ENCODE results near the gene BID.

Gene BID

DNA sequence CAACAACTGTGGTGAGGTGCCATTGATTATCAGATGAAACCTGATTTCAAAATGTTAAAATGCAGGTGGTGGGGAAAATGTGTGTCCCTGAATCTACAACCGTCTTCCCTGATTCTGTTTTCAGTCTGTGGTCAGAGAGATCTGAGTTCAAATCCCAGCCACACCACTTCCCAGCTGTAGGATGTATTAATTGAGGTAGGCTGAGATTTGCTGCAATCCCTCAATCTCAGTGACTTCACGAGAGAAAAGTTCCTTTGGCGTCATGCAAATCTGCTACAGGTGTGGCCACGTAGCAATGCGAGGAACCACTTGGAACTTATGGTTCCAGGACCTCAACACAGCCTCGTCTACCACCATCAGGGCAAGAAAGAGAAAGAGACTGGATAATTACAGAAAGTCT, 79.5 kb downstream of the BID start:
- Histone ChIP-seq H3K9ac (ENCODE audit: low read length) (no peak overlapping the region), H3K27ac (ENCODE audit: low read depth, low read length) (no peak overlapping the region), H3K36me3 (ENCODE audit: control insufficient read depth, insufficient read depth, low read length) (peaks cover 11% of the 10 kb centered on the region), H3K4me1 (ENCODE audit: control insufficient read depth, insufficient read depth, low read length) (peaks cover 2% of the 10 kb centered on the region; the same call in 1 of the 2 replicates), H3K27me3 (ENCODE audit: control insufficient read depth, insufficient read depth, low read length) (no peaks in the 10 kb centered on the region), H3K9me3 (ENCODE audit: control insufficient read depth, insufficient read depth, low read depth, low read length) (no peaks in the 10 kb centered on the region), H3K4me3 (ENCODE audit: low read depth, low read length) (no peak overlapping the region)

DNA sequence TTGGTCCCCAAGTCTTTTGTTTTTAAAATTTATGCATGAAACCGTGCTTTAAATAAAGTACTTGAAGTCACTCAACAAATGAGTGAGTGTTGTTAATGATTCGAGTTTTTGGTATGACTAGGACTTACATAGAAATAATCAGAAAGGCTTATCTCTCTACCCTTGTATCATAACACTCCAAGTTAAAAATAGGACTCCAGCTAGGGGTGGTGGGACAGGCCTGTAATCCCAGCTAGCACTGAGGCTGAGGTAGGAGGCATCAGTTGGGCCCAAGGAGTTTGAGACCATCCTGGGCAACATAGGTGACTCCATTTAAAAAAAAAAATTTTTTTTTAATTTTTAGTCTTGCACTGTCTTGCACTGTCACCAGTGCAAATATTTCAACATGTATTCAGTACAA, 80.1 kb downstream of the BID start:
- H3K4me1 ChIP-seq (ENCODE audit: control insufficient read depth, insufficient read depth, low read length) = no peaks in the 10 kb centered on the region
- no peak overlapping the region for H3K4me3 ChIP-seq (ENCODE audit: low read depth, low read length)
- no peaks in the 10 kb centered on the region for H3K27me3 ChIP-seq (ENCODE audit: control insufficient read depth, insufficient read depth, low read length)
- H3K9me3 ChIP-seq (ENCODE audit: control insufficient read depth, insufficient read depth, low read depth, low read length) = no peaks in the 10 kb centered on the region
- H3K9ac ChIP-seq (ENCODE audit: low read length) = no peak overlapping the region
- H3K36me3 ChIP-seq (ENCODE audit: control insufficient read depth, insufficient read depth, low read length) = peaks cover 12% of the 10 kb centered on the region
- H3K27ac ChIP-seq (ENCODE audit: low read depth, low read length) = no peak overlapping the region

DNA sequence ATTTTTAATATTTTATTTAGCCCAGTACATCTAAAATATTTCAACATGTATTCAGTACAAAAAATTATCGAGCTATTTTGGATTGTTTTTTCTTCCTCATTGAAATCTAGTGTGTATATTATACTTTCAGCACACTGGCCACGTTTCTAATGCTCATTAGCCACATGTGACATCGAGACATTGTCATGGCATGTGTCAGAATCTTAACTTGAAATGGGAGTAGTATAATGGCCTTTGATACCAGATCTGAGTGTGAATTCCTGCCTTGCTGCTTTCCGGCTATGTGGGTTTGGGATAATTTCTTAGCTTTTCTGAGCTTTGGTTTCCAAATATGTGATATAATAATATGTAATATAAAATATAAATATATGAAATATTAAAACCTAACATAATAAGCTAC, 81.4 kb downstream of the BID start:
- Histone ChIP-seq H3K4me1 (ENCODE audit: control insufficient read depth, insufficient read depth, low read length) (no peaks in the 10 kb centered on the region), H3K36me3 (ENCODE audit: control insufficient read depth, insufficient read depth, low read length) (peaks cover 16% of the 10 kb centered on the region), H3K9me3 (ENCODE audit: control insufficient read depth, insufficient read depth, low read depth, low read length) (no peaks in the 10 kb centered on the region), H3K9ac (ENCODE audit: low read length) (no peak overlapping the region), H3K4me3 (ENCODE audit: low read depth, low read length) (no peak overlapping the region), H3K27me3 (ENCODE audit: control insufficient read depth, insufficient read depth, low read length) (no peaks in the 10 kb centered on the region), H3K27ac (ENCODE audit: low read depth, low read length) (no peak overlapping the region)

DNA sequence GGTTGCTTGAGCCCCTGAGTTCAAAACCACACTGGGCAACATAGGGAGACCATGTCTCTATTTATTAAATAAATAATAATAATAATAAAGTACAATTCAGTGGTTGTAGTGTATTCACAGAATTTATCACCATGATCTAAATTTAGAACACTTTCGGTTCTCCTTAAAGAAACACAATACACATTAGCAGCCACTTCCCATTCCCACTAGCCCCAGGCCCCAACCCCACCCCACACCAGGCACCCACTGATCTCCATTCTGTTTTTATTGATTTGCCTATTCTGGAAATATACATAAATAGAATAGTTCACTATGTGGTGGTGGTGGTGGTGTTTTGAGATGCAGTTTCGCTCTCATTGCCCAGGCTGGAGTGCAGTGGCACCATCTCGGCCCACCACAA, 90.0 kb downstream of the BID start:
- H3K27ac ChIP-seq (ENCODE audit: low read depth, low read length) = no peak overlapping the region
- no peaks in the 10 kb centered on the region for H3K4me1 ChIP-seq (ENCODE audit: control insufficient read depth, insufficient read depth, low read length)
- no peak overlapping the region for H3K4me3 ChIP-seq (ENCODE audit: low read depth, low read length)
- H3K9ac ChIP-seq (ENCODE audit: low read length) = no peak overlapping the region
- H3K9me3 ChIP-seq (ENCODE audit: control insufficient read depth, insufficient read depth, low read depth, low read length) = no peaks in the 10 kb centered on the region
- H3K27me3 ChIP-seq (ENCODE audit: control insufficient read depth, insufficient read depth, low read length) = no peaks in the 10 kb centered on the region
- H3K36me3 ChIP-seq (ENCODE audit: control insufficient read depth, insufficient read depth, low read length) = peaks cover 18% of the 10 kb centered on the region

All from HUES6 (cell line).